DOHH2 (cell line): ENCODE data around the gene GUCY1A2.

Source experiments
- CTCF ChIP-seq: fragments of 200-600 bp; sonication (generic); IDR thresholded peaks from one replicate; pipeline ENCODE4 v1.5.1; 2014; ENCODE audit warnings: antibody characterized with exemption, mild to moderate bottlenecking, low read depth, low read length; ENCODE audit not compliant: poor library complexity, severe bottlenecking
- EZH2phosphoT487 ChIP-seq: fragments of 200-600 bp; sonication (generic); IDR thresholded peaks from 2 replicates; pipeline ENCODE4 v1.6.1; 2017; ENCODE audit warnings: borderline replicate concordance, mild to moderate bottlenecking, antibody characterized with exemption, low read length, moderate library complexity, mixed read lengths

GRCh38 chr11:107018902-107019493 is 722 bp upstream of the GUCY1A2 start:
- no peak for TF ChIP-seq CTCF
- no peak for TF ChIP-seq EZH2phosphoT487
